AG10803 (cell line): ENCODE measurements around the gene NCBP2L.

Source experiments
- DNase-seq: peaks from one replicate; pipeline ENCODE4 v3.0.0; 2010; ENCODE audit warnings: low read depth
- H3K4me3 ChIP-seq: 2 replicates; pipeline ENCODE4 v1.5.1; 2011; ENCODE audit warnings: mild to moderate bottlenecking, low read length, control low read depth
- CTCF ChIP-seq: conservative IDR thresholded peaks from 2 replicates; pipeline ENCODE4 v1.5.1; 2011; ENCODE audit warnings: mild to moderate bottlenecking, low read length, control low read depth, inconsistent platforms

The NCBP2L gene

DNA sequence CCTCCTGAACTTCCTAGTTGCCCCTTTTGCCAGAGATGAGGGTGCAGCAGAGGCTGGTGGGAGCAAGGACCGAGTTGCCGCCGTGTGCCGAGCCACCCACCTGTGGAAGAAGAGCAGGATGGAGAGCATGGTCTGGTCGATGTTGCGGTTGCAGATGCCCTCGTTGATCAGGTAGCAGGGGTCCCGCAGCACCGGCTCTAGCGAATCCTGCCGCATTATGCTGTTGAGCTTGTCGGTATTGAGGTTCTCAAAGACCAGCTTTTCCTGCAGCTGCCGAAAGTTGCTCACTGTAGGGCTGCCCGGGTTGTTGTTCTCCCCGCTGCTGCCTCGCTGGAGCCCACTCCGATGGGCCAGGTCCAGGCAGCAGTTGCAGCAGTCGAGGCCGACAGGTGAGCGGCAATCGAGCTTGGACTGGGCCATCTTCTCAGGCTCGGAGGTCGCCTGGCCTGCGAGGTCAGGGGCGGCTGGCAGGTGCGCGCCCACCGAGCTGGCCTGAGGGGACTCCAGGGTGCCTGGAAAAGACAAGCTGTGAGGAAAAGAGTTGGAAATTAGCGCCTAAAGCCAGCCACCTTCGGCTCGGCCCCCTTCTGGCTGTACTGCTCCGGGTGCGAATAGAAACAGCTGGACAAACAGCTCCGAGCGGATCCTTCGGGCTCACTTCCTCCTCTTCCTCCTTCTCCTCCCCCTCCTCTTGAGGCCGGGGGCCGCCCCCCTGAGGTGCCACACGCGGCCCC is 2.4 kb upstream of the NCBP2L start:
- no peak for DNase-seq
- no peak for TF ChIP-seq CTCF
- peak overlapping the region; percentile 43 for H3K4me3 ChIP-seq

- peak; percentile 47 for DNase-seq
- TF ChIP-seq CTCF, result 0 out of 2 replicates have a peak, but pooled peaks have one; percentile 15
- peak within 1 kb of the TSS; percentile 43 for H3K4me3 ChIP-seq
Measured at GRCh38 chrX:107775734-107776511, 1.6 kb upstream of the NCBP2L start, which contains the start of gene TSC22D3. TSS of gene TSC22D3 (minus strand) at chrX:107775787. CDS start at chrX:107775419, 368 bp downstream.

GRCh38 chrX:107776649-107777535 is 641 bp upstream of the NCBP2L start:
- peak; percentile 80 for DNase-seq
- peak overlapping the region; percentile 43 for H3K4me3 ChIP-seq
- TF ChIP-seq CTCF, result peak; percentile 64

- no peak overlapping the region for H3K4me3 ChIP-seq
- DNase-seq, result no peak
- no peak for TF ChIP-seq CTCF
Measured at GRCh38 chrX:107780525-107780924, 3.0 kb downstream of the NCBP2L start.

GRCh38 chrX:107787827-107788226 is 10.3 kb downstream of the NCBP2L start:
- no peak overlapping the region for H3K4me3 ChIP-seq
- DNase-seq, result no peak
- TF ChIP-seq CTCF, result no peak

GRCh38 chrX:107804427-107804826 is 26.9 kb downstream of the NCBP2L start:
- no peak overlapping the region for H3K4me3 ChIP-seq
- no peak for TF ChIP-seq CTCF
- DNase-seq, result no peak
